GM18867 (cell line): ENCODE data around the gene S100A11.

Experiments
- ATAC-seq: cut with Tn5 transposase; IDR thresholded peaks from one replicate; pipeline ENCODE4 v1.9.1; 2021; ENCODE audit warnings: mild to moderate bottlenecking, moderate library complexity; ENCODE audit not compliant: unreplicated experiment

The S100A11 gene

DNA sequence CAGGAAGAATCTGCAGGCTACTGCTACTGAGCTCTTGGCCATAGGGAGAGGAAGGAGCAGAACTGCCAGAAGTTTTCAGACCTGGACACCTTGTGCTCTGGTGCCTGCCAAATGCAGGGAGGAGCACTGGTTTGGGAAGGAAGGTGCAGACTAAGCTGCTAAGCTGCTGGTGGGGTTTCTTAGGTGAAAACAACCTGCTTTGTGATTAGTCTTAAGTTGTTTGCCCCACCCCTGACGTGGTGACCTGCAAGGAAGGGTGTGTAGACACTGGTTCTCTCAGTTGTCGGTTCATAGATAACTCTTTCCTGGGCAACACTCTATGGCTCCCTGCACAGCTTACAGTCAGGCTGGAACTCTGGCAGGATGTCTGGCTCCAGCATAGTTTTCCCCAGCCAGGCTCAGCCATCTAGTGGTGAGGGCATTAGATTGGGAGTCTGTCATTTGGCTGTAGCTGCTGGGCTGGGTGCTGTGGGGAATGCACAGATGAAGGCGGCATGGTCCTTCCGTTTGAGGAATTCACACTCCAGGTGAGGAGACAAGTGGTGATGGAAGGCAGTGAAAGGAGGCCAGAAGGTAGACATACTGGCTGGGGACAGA, 32.9 kb downstream of the S100A11 start:
- no peak for ATAC-seq

DNA sequence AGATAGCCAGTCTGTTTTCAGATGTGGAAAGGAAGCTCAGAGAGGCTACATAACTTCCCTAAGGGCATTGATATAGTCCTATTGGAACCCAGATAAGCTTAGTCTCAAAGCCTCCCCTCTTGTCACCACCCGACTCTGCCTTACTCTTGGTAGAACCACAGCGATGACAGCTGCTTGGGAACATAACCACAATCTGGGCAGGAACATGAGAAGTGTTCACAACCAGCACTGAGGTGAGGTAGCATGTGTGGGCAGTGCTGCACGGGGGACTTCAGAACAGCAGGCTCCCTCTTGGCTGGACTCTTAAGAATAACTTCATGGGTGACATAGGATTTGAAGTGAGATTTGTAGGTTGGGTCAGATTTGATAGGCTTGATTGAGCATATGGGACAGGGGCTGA, 33.8 kb downstream of the S100A11 start:
- no peak for ATAC-seq

- no peak for ATAC-seq
Measured at GRCh38 chr1:152001631-152002584, 34.9 kb downstream of the S100A11 start.

DNA sequence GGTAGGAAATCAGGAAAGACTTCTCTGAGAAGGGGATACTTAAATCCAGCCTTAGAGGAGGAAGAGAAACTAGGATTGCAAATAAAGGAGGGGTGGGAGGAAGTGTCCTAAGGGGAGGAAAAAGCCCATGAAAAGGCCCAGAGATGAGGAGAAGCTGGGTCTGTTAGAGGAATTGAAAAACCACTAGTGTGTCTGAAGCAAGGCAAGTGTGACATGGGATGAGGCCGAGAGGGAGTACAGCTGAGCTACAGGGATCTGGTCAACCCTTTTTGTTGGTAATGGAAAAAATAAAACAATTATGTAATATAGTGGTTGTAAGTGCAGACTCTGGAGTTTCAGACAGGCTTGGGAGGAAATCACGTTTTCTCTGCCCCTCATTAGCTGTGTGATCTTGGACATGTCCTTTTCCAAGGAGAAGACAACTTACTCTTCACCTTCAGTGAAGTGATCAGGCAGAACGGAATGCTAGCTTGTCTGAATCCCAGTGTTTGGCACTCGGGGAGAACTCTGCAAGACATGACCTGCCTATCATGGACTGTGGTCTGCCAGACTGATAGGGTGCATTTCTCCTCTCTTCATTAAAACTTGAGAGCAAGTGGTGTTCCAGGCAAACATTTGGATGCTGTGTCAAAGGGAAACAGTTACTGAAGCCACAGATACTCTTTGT, 35.7 kb downstream of the S100A11 start:
- no peak for ATAC-seq

GRCh38 chr1:151998611-151999362, 38.0 kb downstream of the S100A11 start:
- ATAC-seq, result no peak

- ATAC-seq, result no peak
Measured at GRCh38 chr1:151997284-151997570, 39.6 kb downstream of the S100A11 start.

DNA sequence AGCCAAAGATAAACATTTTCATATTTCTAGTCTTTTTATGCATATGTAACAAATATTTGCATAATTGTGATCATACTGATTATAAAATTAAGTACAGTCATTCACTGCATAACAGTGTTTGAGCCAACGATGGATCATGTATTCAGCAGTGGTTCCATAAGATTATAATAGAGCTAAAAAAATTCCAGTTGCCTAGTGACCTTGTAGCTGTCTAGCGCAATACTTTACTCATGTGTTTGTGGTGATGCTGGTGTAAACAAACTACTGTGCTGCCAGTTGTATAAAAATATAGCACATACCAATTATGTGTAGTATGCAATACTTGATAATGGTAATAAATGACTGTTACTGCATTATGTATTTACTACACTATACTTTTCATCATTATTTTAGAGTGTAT, 41.0 kb downstream of the S100A11 start:
- ATAC-seq, result no peak

DNA sequence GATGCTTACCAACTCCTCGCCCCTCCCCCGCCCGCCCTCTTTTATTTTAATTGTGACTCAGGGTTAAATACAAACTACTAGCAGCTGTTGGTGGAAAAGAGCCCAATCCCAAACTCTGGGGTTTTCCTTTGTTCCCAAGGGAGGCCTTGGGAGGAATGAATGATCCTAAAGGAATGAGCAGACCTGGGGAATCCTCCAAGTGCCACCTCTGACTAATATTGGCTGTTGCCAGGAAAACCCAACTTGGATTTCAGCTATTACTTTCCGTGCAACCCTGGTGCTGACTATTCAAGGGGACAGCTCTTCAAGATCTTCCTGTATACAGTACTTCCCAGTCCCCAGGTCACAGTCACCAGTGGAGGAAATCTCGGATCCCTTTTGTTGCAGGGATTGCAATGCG, 41.8 kb downstream of the S100A11 start:
- ATAC-seq, result no peak

- ATAC-seq, result peak; percentile 48
Measured at GRCh38 chr1:151993734-151994496, 42.9 kb downstream of the S100A11 start, which contains the start of gene S100A10. TSS of gene S100A10 (minus strand) at chr1:151993859. CDS start at chr1:151986230, 7,629 bp downstream.

GRCh38 chr1:151993084-151993733, 43.6 kb downstream of the S100A11 start:
- ATAC-seq, result no peak

DNA sequence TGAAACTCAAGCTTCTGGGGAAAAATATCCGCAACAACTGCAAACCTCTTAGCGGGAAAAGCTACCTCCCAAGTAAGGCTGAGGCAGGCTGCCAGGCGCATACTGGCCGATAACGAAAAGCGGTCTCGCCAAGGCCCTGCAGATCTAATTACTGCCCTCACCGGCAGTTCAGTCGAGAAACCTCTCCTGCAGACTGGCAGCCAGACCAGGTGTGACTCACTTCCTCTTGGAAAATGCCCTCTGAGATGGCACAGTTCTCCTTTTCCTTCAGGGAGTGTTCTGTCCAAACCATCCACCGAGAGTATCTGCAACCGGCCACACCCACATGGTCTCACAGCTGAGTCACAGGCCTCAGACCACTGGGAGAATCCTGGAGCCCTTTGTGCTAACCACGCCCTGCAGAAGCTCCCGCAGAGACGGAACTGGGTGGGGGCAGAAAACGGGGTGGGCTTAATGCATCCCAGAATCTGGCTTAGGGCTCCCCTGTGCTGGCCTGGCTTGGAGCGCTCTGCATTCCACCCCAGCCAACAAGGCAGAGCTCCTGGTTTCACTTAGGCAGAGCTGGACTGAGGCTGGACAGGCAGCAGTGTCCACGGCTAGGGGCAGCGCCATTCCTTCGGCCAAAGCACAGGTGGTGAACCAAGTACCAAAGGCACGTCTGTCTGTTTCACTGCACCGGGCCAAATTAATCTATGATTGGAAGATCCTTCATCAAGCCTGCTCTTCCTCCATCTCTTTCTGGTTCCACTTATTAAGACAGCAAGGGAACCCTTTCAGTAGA, 44.3 kb downstream of the S100A11 start:
- ATAC-seq, result no peak

- ATAC-seq, result no peak
Measured at GRCh38 chr1:151991663-151992302, 45.0 kb downstream of the S100A11 start.

GRCh38 chr1:151990856-151991198, 46.0 kb downstream of the S100A11 start:
- ATAC-seq, result no peak

GRCh38 chr1:151990058-151990855, 46.5 kb downstream of the S100A11 start:
- ATAC-seq, result no peak

DNA sequence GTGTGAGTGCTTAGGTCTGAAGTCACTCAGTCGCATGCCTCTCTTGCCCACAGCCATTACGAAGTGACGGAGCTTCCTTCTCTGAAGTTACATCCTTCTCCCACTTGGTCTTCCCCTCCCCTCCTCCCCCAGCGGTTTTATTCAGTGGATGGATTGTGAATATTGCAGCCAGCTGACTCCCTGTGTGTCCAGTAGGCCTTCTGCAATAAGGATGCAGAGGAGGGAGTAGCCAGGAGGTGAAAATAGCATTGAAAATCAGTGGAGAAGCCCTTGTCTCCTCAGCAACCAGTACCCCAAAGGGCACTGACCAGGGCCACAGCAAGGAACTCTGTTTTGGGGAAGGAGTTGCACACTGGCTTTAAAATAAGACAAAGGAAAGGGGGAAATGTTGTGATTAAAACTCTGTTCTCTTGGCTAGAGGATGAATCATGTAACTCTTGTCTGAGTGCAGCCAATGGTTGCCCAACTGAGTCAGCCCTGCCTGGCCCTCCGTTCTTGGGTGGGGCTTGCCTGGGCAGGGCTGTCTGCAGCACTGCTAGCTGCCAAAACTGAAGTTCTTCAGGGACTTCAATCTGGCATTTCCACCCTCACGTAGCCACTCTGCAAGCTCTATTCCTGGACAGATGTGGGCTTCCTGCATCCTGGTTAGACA, 47.5 kb downstream of the S100A11 start:
- no peak for ATAC-seq

GRCh38 chr1:151988405-151988923, 48.3 kb downstream of the S100A11 start:
- no peak for ATAC-seq

DNA sequence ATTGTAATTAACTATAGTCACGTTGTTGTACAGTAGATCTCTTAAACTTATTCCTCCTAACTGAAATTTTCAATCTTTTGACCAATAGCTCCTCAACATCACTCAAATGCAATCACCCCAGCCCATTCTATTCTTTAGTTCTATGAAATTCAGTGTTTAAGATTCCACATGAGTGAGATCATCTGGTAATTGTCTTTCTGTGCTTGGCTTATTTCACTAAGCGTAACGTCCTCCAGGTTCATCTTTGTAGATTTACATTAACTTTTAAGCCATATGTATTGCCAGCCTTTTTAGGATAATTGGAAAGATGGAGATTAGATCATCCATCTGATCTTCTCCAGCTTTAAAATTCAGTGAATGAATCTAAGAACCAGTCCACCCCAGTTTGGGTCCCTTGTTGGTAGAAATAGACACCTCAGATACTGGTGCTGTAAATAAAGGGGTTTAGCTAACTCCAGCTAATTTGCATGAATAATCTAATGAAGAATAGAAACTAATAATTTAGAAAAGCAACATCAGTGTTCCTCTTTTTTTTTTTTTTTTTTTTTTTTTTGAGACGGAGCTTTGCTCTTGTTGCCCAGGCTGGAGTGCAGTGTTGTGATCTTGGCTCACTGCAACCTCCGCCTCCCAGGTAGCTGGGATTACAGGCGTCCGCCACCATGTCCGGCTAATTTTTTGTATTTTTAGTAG, 50.2 kb downstream of the S100A11 start:
- no peak for ATAC-seq
